HepG2 (cell line): Measurements from ENCODE around the gene NFATC3. TPM values are rescaled to one million over a fixed set of nuclear protein-coding genes. Genes with fewer than 3 reads are reported as not detected.

Experiments used
- BRF2 ChIP-seq: sonication (generic); formaldehyde crosslinking; IDR thresholded peaks from 2 replicates; pipeline ENCODE4 v1.8.1; 2022; ENCODE audit warnings: mild to moderate bottlenecking, missing genetic modification reagents
- SALL2 ChIP-seq: sonication (generic); formaldehyde crosslinking; IDR thresholded peaks from 2 replicates; pipeline ENCODE4 v1.8.1; 2023; ENCODE audit warnings: mild to moderate bottlenecking, missing genetic modification reagents, inconsistent platforms
- SMARCE1 ChIP-seq: fragments of 450-650 bp; IDR thresholded peaks from 2 replicates; pipeline ENCODE4 v1.6.1; 2017; ENCODE audit warnings: borderline replicate concordance
- SNAPC5 ChIP-seq: sonication (generic); formaldehyde crosslinking; IDR thresholded peaks from 2 replicates; pipeline ENCODE4 v1.8.1; 2023; ENCODE audit warnings: mild to moderate bottlenecking, missing genetic modification reagents, borderline replicate concordance
- ZBTB2 ChIP-seq: sonication (generic); formaldehyde crosslinking; IDR thresholded peaks from 2 replicates; pipeline ENCODE4 v1.8.0; 2022; ENCODE audit warnings: low read depth, missing genetic modification reagents
- ZBTB25 ChIP-seq: IDR thresholded peaks from 2 replicates; pipeline ENCODE4 v1.6.1; 2018; ENCODE audit warnings: missing genetic modification reagents
- ZGPAT ChIP-seq: IDR thresholded peaks from 2 replicates; pipeline ENCODE4 v1.6.1; 2016; ENCODE audit warnings: mild to moderate bottlenecking
- ZNF704 ChIP-seq: sonication (generic); formaldehyde crosslinking; IDR thresholded peaks from 2 replicates; pipeline ENCODE4 v1.8.1; 2023; ENCODE audit warnings: mild to moderate bottlenecking, inconsistent platforms, moderate library complexity, missing genetic modification reagents, borderline replicate concordance
- polyA plus RNA-seq, 8 experiments: library from polyadenylated mRNA; depleted of rRNA in 3 of 8; stranded (reverse) in 7 of 8; unstranded in 1 of 8; fragments of >200 nt; fragmentation: Illumina TruSeq in 4 of 8; extraction: Trizol in 4 of 8; gene quantifications; 2 replicates each; pipeline versions ENCODE4 v1.2.1 to v1.2.3, GENCODE V29; 2011 to 2016; ENCODE audit warnings: low read depth in 4 of 8, missing spikeins in 1 of 8, mixed read lengths in 1 of 8; ENCODE audit not compliant: insufficient read depth in 1 of 8
- total RNA-seq, 5 experiments: library from RNA; depleted of rRNA; stranded (reverse); fragments of >200 nt; fragmentation: Illumina TruSeq; extraction: Trizol; gene quantifications; 2 replicates each; pipeline ENCODE4 v1.2.3, GENCODE V29; 2016; ENCODE audit warnings: low read depth in 1 of 5

The NFATC3 gene
- total and polyA plus RNA-seq, 2 of the 13 experiments (the other 11 are each of a cell fraction or from before 2014, with no cell fraction given) = 52.6 to 62.7 TPM

- TF ChIP-seq BRF2 (CRISPR knock-in tag) = no peak
- TF ChIP-seq ZBTB25 (CRISPR knock-in tag) = no peak
- TF ChIP-seq ZGPAT (CRISPR knock-in tag) = no peak
- TF ChIP-seq ZBTB2 (CRISPR knock-in tag) = no peak
- no peak for TF ChIP-seq ZNF704 (CRISPR knock-in tag)
- TF ChIP-seq SALL2 (CRISPR knock-in tag) = no peak
- no peak for TF ChIP-seq SMARCE1
- no peak for TF ChIP-seq SNAPC5
These were observed 188.7 kb downstream of the NFATC3 start (continued) for GRCh38 chr16:68273896-68274295.
